Measurements from ENCODE around the gene SERP1. TPM values are rescaled to one million over a fixed set of nuclear protein-coding genes. Genes with fewer than 3 reads are reported as not detected.

The SERP1 gene
- total RNA-seq, 1 experiment from 2014 or later = 91.7 TPM

GRCh38 chr3:150528354-150528797 lies 17.9 kb downstream of the SERP1 start:
- peak; percentile 21 for DNase-seq (ENCODE audit: low spot score)
- TF ChIP-seq CTCF (conservative IDR thresholded peaks at IDR 0.05; ENCODE audit: low read depth, low read length) = peak; percentile 55
- TF ChIP-seq EZH2 (IDR thresholded peaks at IDR 0.05; ENCODE audit: borderline replicate concordance, low read depth, low read length, poor library complexity, severe bottlenecking) = no peak
- ChIA-PET CTCF (interaction anchor here (0.6 to 0.7 kb wide), 2 partner anchors 229 to 261 kb away, joined by 3 read pairs; no protein-coding TSS in a partner anchor), POLR2A (ENCODE audit: low non-redundant PET) (no interaction called here)
- Histone ChIP-seq H3K27me3 (replicated peaks; ENCODE audit: insufficient read depth, low read depth, low read length, poor library complexity) (no peaks in the 10 kb centered on the region), H3K9me3 (ENCODE audit: low read depth, low read length, poor library complexity, severe bottlenecking) (no peaks in the 10 kb centered on the region), H3K4me1 (ENCODE audit: insufficient read depth, low read length, poor library complexity, severe bottlenecking) (no peaks in the 10 kb centered on the region), H3K4me3 (ENCODE audit: low read depth, low read length, poor library complexity, severe bottlenecking) (no peak overlapping the region), H3K36me3 (ENCODE audit: insufficient read depth, low read length, poor library complexity, severe bottlenecking) (no peaks in the 10 kb centered on the region), H3K27ac (ENCODE audit: low read depth, low read length, poor library complexity, severe bottlenecking) (no peak overlapping the region)
- BruUV-seq (replicated peaks) = no TSS peak
- intact Hi-C loops (cut with micrococcal nuclease; ENCODE audit: unreplicated experiment) = loop anchor here (5.0 kb wide), 2 partner anchors 339 to 619 kb away; no protein-coding TSS in a partner anchor

- TF ChIP-seq EZH2 (IDR thresholded peaks at IDR 0.05; ENCODE audit: borderline replicate concordance, low read depth, low read length, poor library complexity, severe bottlenecking) = no peak
- TF ChIP-seq CTCF (conservative IDR thresholded peaks at IDR 0.05; ENCODE audit: low read depth, low read length) = no peak
- no peak for DNase-seq (ENCODE audit: low spot score)
- H3K9me3 ChIP-seq (ENCODE audit: low read depth, low read length, poor library complexity, severe bottlenecking) = no peaks in the 10 kb centered on the region
- intact Hi-C loops (cut with micrococcal nuclease; ENCODE audit: unreplicated experiment) = loop anchor here (5.0 kb wide), 2 partner anchors 340 to 620 kb away; no protein-coding TSS in a partner anchor
- no TSS peak for BruUV-seq (replicated peaks)
- ChIA-PET CTCF (interaction anchor here (0.7 kb wide), 1 partner anchor 229 kb away, joined by 3 read pairs; no protein-coding TSS in a partner anchor), POLR2A (ENCODE audit: low non-redundant PET) (no interaction called here)
- H3K4me3 ChIP-seq (ENCODE audit: low read depth, low read length, poor library complexity, severe bottlenecking) = no peak overlapping the region
- H3K27me3 ChIP-seq (replicated peaks; ENCODE audit: insufficient read depth, low read depth, low read length, poor library complexity) = no peaks in the 10 kb centered on the region
- no peaks in the 10 kb centered on the region for H3K4me1 ChIP-seq (ENCODE audit: insufficient read depth, low read length, poor library complexity, severe bottlenecking)
- no peaks in the 10 kb centered on the region for H3K36me3 ChIP-seq (ENCODE audit: insufficient read depth, low read length, poor library complexity, severe bottlenecking)
- no peak overlapping the region for H3K27ac ChIP-seq (ENCODE audit: low read depth, low read length, poor library complexity, severe bottlenecking)
These were observed 18.6 kb downstream of the SERP1 start for GRCh38 chr3:150527464-150528255.

GRCh38 chr3:150523538-150523937 lies 22.8 kb downstream of the SERP1 start:
- Histone ChIP-seq H3K4me1 (ENCODE audit: insufficient read depth, low read length, poor library complexity, severe bottlenecking) (no peaks in the 10 kb centered on the region), H3K27me3 (replicated peaks; ENCODE audit: insufficient read depth, low read depth, low read length, poor library complexity) (no peaks in the 10 kb centered on the region), H3K27ac (ENCODE audit: low read depth, low read length, poor library complexity, severe bottlenecking) (no peak overlapping the region), H3K9me3 (ENCODE audit: low read depth, low read length, poor library complexity, severe bottlenecking) (no peaks in the 10 kb centered on the region), H3K4me3 (ENCODE audit: low read depth, low read length, poor library complexity, severe bottlenecking) (no peak overlapping the region), H3K36me3 (ENCODE audit: insufficient read depth, low read length, poor library complexity, severe bottlenecking) (no peaks in the 10 kb centered on the region)
- POLR2A ChIA-PET (ENCODE audit: low non-redundant PET) = interaction anchor here (0.6 kb wide), 1 partner anchor 447 kb away, joined by 4 read pairs; no protein-coding TSS in a partner anchor
- TF ChIP-seq EZH2 (IDR thresholded peaks at IDR 0.05; ENCODE audit: borderline replicate concordance, low read depth, low read length, poor library complexity, severe bottlenecking) (no peak), CTCF (conservative IDR thresholded peaks at IDR 0.05; ENCODE audit: low read depth, low read length) (no peak)
- no peak for DNase-seq (ENCODE audit: low spot score)
- CTCF ChIA-PET = no interaction called here
- intact Hi-C loops (cut with micrococcal nuclease; ENCODE audit: unreplicated experiment) = no loop called here
- no TSS peak for BruUV-seq (replicated peaks)
